GM12873 (cell line): ENCODE measurements around the gene GALNT5.

Experiments
- CTCF ChIP-seq: IDR thresholded peaks from 2 replicates; pipeline ENCODE4 v1.5.1; 2012; ENCODE audit warnings: low read depth, mild to moderate bottlenecking, moderate library complexity, low read length, control low read depth; ENCODE audit not compliant: insufficient read depth; ENCODE audit errors: missing control alignments

Gene GALNT5

GRCh38 chr2:157296490-157296889 lies 39.0 kb downstream of the GALNT5 start:
- TF ChIP-seq CTCF = no peak

- TF ChIP-seq CTCF = no peak
Measured at GRCh38 chr2:157296958-157297357, 39.5 kb downstream of the GALNT5 start.

GRCh38 chr2:157301307-157301706 lies 43.8 kb downstream of the GALNT5 start:
- no peak for TF ChIP-seq CTCF

GRCh38 chr2:157302492-157303099 lies 45.1 kb downstream of the GALNT5 start:
- TF ChIP-seq CTCF = peak; percentile 63

GRCh38 chr2:157303612-157304011 lies 46.1 kb downstream of the GALNT5 start:
- no peak for TF ChIP-seq CTCF

- no peak for TF ChIP-seq CTCF
Measured at GRCh38 chr2:157304811-157305722, 47.6 kb downstream of the GALNT5 start.

- no peak for TF ChIP-seq CTCF
Measured at GRCh38 chr2:157305723-157306110, 48.2 kb downstream of the GALNT5 start.
